Sigmoid colon (tissue), 7 donors: Measurements from ENCODE around the gene MYL11. TPM values are rescaled to one million over a fixed set of nuclear protein-coding genes. Genes with fewer than 3 reads are reported as not detected.

ENCODE experiments used
- DNase-seq: peaks from one replicate; pipeline ENCODE4 v3.0.0-alpha.2; 2019
- H3K27ac ChIP-seq, 4 donors: fragments of 200-600 bp; sonication (generic); one replicate each; pipeline ENCODE4 v1.5.1; 2016 to 2019; ENCODE audit warnings: mild to moderate bottlenecking in 1 of 4
- H3K27me3 ChIP-seq, 3 donors: fragments of 200-600 bp; sonication (generic); one replicate each; pipeline ENCODE4 v1.5.1; 2019; ENCODE audit warnings: mild to moderate bottlenecking in 1 of 3
- H3K36me3 ChIP-seq, 4 donors: fragments of 200-600 bp; sonication (generic); one replicate each; pipeline ENCODE4 v1.5.1; 2016 to 2019
- H3K4me1 ChIP-seq, 4 donors: fragments of 200-600 bp; sonication (generic); one replicate each; pipeline ENCODE4 v1.5.1; 2017 to 2019
- H3K4me3 ChIP-seq, 4 donors: fragments of 200-600 bp; sonication (generic); one replicate each; pipeline ENCODE4 v1.5.1; 2017 to 2019; ENCODE audit warnings: mild to moderate bottlenecking in 2 of 4, moderate library complexity in 1 of 4
- H3K9me3 ChIP-seq, 4 donors: fragments of 200-600 bp in 3 of 4; sonication (generic) in 3 of 4; one replicate each; pipeline versions ENCODE4 v1.5.1 to v1.6.1; 2013 to 2019
- EP300 ChIP-seq, 4 donors: sonication (generic); formaldehyde crosslinking; IDR thresholded peaks; one replicate each; pipeline ENCODE4 v1.6.1; 2017; ENCODE audit warnings: antibody characterized with exemption in 4 of 4
- POLR2A ChIP-seq, 2 donors: fragments of 450-650 bp; IDR thresholded peaks; one replicate each; pipeline ENCODE4 v1.6.1; 2016; ENCODE audit warnings: antibody characterized with exemption in 2 of 2, mild to moderate bottlenecking in 2 of 2, moderate library complexity in 2 of 2
- POLR2AphosphoS5 ChIP-seq, 4 donors: sonication (generic); formaldehyde crosslinking; IDR thresholded peaks; one replicate each; pipeline ENCODE4 v1.6.1; 2017; ENCODE audit warnings: antibody characterized with exemption in 4 of 4
- WGBS, 2 donors: extraction: QIAGEN DNeasy Blood & Tissue Kit; methylation state at CpG; one replicate each; pipeline ENCODE4 v1.1.7; 2013; 5-methylcytosine and 5-hydroxymethylcytosine counted together
- intact Hi-C: fragments of 100-400 bp; cut with DNase I; formaldehyde crosslinking; loops from one replicate; pipeline ENCODE4 v1.15.1; 2023
- polyA plus RNA-seq, 3 donors: library from polyadenylated mRNA; stranded (reverse); fragments of 200-250 nt; gene quantifications; one replicate each; pipeline ENCODE4 v1.2.3, GENCODE V29; 2013
- total RNA-seq, 4 donors: library from RNA; depleted of rRNA; stranded (reverse); fragments of >200 nt; gene quantifications; one replicate each; pipeline ENCODE4 v1.1.0, GENCODE V29; 2016
- TF ChIP-seq, protein P1 (sequence below), 4 experiments: fragments of 450-650 bp in 3 of 4; fragments of 200-600 bp in 1 of 4; IDR thresholded peaks; one replicate each; pipeline ENCODE4 v1.5.1; 2016 to 2019; ENCODE audit warnings: antibody characterized with exemption in 4 of 4, mild to moderate bottlenecking in 3 of 4, moderate library complexity in 2 of 4
- donor health status: healthy with polysubstance abuse.
- donor health status: Bipolar disorder and iron deficiency.
- donor health status: healthy.

The MYL11 gene
- total and polyA plus RNA-seq, 7 donors, result not detected

DNA sequence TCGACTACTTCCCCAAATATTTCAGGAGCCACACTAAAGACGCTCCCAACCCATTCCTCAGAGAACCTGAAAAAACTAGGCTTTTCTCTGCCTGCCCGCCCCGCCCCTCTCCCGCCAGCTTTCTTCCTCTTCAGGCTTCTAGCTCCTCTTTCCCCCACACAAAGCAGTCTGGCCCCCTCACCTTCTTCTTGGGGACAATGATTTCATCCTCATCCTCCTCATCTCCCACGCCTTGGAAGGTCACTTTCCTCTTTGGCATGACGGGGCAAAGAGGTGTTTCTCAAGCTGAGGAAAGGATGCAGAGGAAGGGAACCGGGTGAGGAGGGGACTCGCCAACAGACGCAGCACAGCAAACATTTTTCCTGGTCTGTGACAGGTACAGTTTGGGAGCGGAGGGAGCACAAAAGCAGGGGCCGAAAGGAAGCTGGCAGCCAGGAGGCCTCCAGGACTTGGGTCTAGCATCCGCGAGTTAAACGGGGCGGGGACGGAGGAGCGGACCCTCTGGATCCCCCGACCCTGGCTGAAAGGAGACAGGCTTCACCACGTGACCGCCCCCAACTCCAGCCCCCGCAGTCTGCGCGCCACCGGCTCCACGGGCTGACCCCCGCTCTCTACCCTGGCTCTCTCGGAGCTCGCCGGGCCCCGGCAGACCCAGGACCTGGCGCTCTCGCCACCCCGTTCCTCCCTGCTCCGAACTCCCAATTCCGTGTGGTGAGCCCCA is 20.0 kb upstream of the MYL11 start:
- Histone ChIP-seq H3K27me3 (no peaks in the 10 kb centered on the region), H3K4me3 (peak overlapping the region; percentile 59 to 96 (median 81)), H3K36me3 (peaks cover 0 to 63% (median 35%) of the 10 kb centered on the region in 4 donors), H3K4me1 (peaks cover 0 to 58% (median 50%) of the 10 kb centered on the region in 4 donors), H3K27ac (peak overlapping the region; percentile 93 to 99 (median 96)), H3K9me3 (no peaks in the 10 kb centered on the region)
- 1% methylated on average over 36 of the region's 36 CpGs for WGBS, 2 donors
- intact Hi-C loops, result loop anchor here (1.0 kb wide), 1 partner anchor 16 kb away; the partner anchor contains the start of gene TBC1D10B
- TF ChIP-seq, protein P1, sequence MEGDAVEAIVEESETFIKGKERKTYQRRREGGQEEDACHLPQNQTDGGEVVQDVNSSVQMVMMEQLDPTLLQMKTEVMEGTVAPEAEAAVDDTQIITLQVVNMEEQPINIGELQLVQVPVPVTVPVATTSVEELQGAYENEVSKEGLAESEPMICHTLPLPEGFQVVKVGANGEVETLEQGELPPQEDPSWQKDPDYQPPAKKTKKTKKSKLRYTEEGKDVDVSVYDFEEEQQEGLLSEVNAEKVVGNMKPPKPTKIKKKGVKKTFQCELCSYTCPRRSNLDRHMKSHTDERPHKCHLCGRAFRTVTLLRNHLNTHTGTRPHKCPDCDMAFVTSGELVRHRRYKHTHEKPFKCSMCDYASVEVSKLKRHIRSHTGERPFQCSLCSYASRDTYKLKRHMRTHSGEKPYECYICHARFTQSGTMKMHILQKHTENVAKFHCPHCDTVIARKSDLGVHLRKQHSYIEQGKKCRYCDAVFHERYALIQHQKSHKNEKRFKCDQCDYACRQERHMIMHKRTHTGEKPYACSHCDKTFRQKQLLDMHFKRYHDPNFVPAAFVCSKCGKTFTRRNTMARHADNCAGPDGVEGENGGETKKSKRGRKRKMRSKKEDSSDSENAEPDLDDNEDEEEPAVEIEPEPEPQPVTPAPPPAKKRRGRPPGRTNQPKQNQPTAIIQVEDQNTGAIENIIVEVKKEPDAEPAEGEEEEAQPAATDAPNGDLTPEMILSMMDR (IDR thresholded peaks at IDR 0.05), result no peak
- no peak for TF ChIP-seq EP300 (IDR thresholded peaks at IDR 0.05)
- no peak for TF ChIP-seq POLR2A (IDR thresholded peaks at IDR 0.05)
- no peak for TF ChIP-seq POLR2AphosphoS5 (IDR thresholded peaks at IDR 0.05)
- no peak for DNase-seq

DNA sequence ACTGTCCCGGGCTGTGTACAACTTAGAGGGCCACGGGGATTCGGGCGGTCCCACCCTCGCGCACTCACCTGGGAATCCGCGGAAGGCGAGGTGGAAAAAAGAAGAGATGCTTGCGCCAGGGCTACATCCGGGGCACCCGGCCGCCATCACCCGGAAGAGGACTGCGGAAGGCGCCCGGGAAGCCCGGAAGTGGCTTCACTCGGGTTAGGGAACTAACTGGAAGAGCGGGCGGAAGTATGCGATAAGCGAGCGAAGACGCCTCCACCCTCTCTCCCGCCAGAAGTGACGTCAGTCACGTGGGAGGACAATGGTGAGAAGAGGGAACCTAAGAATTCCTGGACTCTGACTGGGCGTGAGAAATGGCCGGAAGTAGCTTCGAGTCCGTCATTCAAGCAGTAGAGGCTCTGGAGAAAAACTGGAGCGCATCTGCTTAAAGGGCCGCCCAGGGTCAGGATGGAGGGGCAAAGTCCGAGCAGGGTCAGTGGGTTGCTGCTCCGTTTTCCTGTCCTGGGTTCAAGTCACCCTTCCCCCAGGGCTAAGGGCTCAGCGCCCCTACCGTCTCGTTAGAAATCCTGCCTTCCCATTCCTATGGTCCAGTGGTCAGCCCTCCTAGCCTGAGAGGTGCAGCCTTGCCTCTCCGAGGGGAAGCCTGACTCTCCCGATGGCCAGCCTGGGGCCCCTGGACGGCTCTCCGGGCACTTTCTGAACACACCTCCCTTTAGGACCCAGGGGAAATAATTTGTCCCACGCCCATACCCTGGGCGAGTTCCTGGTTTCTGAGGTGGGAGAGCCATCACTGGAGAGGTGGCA is 19.3 kb upstream of the MYL11 start, which contains the start of gene CD2BP2:
TSS of gene CD2BP2 (minus strand) at position 165 of the 810 bp plus-strand sequence. CDS start 627 bp downstream, outside the sequence.
- Histone ChIP-seq H3K9me3 (no peaks in the 10 kb centered on the region), H3K27ac (peak within 1 kb of the TSS; percentile 93 to 99 (median 96)), H3K4me3 (peak within 1 kb of the TSS; percentile 59 to 96 (median 81)), H3K36me3 (peaks cover 0 to 67% (median 38%) of the 10 kb centered on the region in 4 donors), H3K4me1 (peaks cover 0 to 58% (median 50%) of the 10 kb centered on the region in 4 donors), H3K27me3 (no peaks in the 10 kb centered on the region)
- 0 to 1% methylated on average over 45 of the region's 45 CpGs for WGBS, 2 donors
- TF ChIP-seq, protein P1 (IDR thresholded peaks at IDR 0.05), result no peak
- TF ChIP-seq POLR2A (IDR thresholded peaks at IDR 0.05), result peak in 1 of 2 donors; percentile 27
- TF ChIP-seq POLR2AphosphoS5 (IDR thresholded peaks at IDR 0.05), result peak; percentile 85 to 93 (median 89)
- TF ChIP-seq EP300 (IDR thresholded peaks at IDR 0.05), result peak in 2 of 4 donors; percentile 23 to 30
- intact Hi-C loops, result loop anchor here (1.0 kb wide), 1 partner anchor 15 kb away; the partner anchor contains the start of gene TBC1D10B
- DNase-seq, result peak; percentile 99

DNA sequence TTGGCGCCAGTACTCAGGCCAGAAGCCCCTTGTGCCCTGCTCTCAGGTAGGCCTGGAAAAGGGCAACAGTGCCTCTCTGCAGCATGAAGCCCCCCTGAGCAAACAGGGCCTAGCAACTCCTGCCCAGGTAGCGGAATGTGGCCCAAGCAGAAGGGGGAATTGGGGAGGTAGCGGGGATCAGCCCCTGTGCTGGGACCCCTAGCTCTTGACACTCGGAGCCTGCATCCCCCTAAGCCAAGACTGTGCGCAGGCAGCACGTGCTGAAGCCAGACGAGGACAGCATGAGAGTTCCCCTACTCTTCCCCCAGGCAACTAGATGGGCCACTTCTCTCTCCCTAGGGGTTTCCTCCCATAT is 18.7 kb upstream of the MYL11 start:
- H3K4me3 ChIP-seq, result peak overlapping the region; percentile 36 to 96 (median 75)
- no peak for DNase-seq
- WGBS, 2 donors, result 37 to 55% methylated on average over 7 of the region's 7 CpGs
- H3K4me1 ChIP-seq, result peaks cover 0 to 58% (median 50%) of the 10 kb centered on the region in 4 donors
- H3K36me3 ChIP-seq, result peaks cover 0 to 65% (median 34%) of the 10 kb centered on the region in 4 donors
- TF ChIP-seq POLR2AphosphoS5 (IDR thresholded peaks at IDR 0.05) (no peak), EP300 (IDR thresholded peaks at IDR 0.05) (no peak), POLR2A (IDR thresholded peaks at IDR 0.05) (no peak)
- TF ChIP-seq, protein P1 (IDR thresholded peaks at IDR 0.05), result no peak
- H3K27ac ChIP-seq, result peak overlapping the region; percentile 93 to 99 (median 96)
- H3K9me3 ChIP-seq, result no peaks in the 10 kb centered on the region
- intact Hi-C loops, result loop anchor here (1.0 kb wide), 1 partner anchor 14 kb away; the partner anchor contains the start of gene TBC1D10B
- H3K27me3 ChIP-seq, result no peaks in the 10 kb centered on the region

DNA sequence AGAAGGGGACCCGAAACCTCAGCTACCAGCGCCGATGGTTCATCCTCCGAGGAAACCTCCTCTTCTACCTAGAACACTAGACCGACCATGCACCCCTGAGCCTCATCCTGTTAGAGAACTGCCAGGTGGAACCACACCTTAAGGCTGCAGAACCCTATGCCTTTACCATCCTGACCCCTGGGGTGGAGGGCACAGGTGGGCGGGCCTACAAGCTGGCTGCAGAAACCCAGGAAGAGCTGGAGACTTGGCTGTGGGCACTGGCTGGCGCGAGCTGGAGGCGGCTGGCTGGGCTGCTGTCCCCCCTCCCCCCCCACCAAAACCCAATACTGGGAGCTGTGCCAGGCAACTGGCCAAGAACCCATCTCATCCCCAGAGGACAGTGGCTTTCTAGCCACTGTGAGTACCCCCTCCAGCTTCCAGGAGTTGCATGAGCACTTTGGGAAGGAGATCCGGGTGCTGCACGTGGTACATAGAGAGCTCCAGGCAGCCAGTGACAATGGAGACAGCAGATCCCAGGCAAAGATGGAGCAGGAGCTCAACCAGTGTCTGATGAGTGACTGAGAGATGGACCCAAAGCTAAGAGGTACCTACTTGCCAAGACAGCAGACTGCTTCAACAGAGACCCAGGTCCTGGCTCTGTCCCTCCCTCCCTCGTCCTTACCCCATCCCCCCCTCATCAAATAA is 18.1 kb upstream of the MYL11 start:
- 49 to 73% methylated on average over 12 of the region's 12 CpGs for WGBS, 2 donors
- no peak for DNase-seq
- intact Hi-C loops, result no loop called here
- Histone ChIP-seq H3K4me1 (peaks cover 0 to 52% (median 45%) of the 10 kb centered on the region in 4 donors), H3K27ac (peak overlapping the region; percentile 93 to 99 (median 96)), H3K9me3 (no peaks in the 10 kb centered on the region), H3K4me3 (peak overlapping the region in 2 of 4 donors; percentile 59 to 96), H3K27me3 (no peaks in the 10 kb centered on the region), H3K36me3 (peaks cover 0 to 63% (median 31%) of the 10 kb centered on the region in 4 donors)
- no peak for TF ChIP-seq POLR2A (IDR thresholded peaks at IDR 0.05)
